Measurements from ENCODE around the gene CATSPERB. TPM values are rescaled to one million over a fixed set of nuclear protein-coding genes. Genes with fewer than 3 reads are reported as not detected.
A peak's percentile ranks its signal among the peaks of the same experiment; 100 is the strongest.
"Not testable (repeated sequence)": the region's sequence is repeated elsewhere in the genome, so short reads cannot be mapped to it uniquely, and the experiment has no call there.

CATSPERB gene
- total RNA-seq, 4 donors from 2014 or later: 0.93 to 4.8 (median 1.5) TPM

- no peaks in the 10 kb centered on the region for H3K9me3 ChIP-seq
- no peak overlapping the region for H3K27ac ChIP-seq
- peaks cover 3% of the 10 kb centered on the region for H3K27me3 ChIP-seq
- ATAC-seq: peak; percentile 39
- TF ChIP-seq CTCF (IDR thresholded peaks at IDR 0.05) (no peak), POLR2AphosphoS5 (IDR thresholded peaks at IDR 0.05) (no peak), EP300 (IDR thresholded peaks at IDR 0.05) (no peak), POLR2A (IDR thresholded peaks at IDR 0.05) (no peak)
- no peak overlapping the region for H3K4me3 ChIP-seq
- WGBS, 2 donors (ENCODE audit: low coverage in 1 of 2): 69 to 70% methylated on average over 1 of the region's 3 CpGs
- no peaks in the 10 kb centered on the region for H3K4me1 ChIP-seq
- no peaks in the 10 kb centered on the region for H3K36me3 ChIP-seq
These were observed 125.0 kb downstream of the CATSPERB start for GRCh38 chr14:91606851-91607250.

GRCh38 chr14:91604611-91605010, 127.3 kb downstream of the CATSPERB start:
- not testable (repeated sequence) for H3K9me3 ChIP-seq, H3K4me1 ChIP-seq, H3K4me3 ChIP-seq, H3K27me3 ChIP-seq, H3K36me3 ChIP-seq, H3K27ac ChIP-seq
- WGBS, 2 donors (ENCODE audit: low coverage in 1 of 2): 45 to 86% methylated on average over 1 of the region's 1 CpG
- ATAC-seq: peak; percentile 71

- 35 to 38% methylated on average over 4 of the region's 4 CpGs for WGBS, 2 donors (ENCODE audit: low coverage in 1 of 2)
- Histone ChIP-seq H3K27me3 (no peaks in the 10 kb centered on the region), H3K9me3 (no peaks in the 10 kb centered on the region), H3K4me1 (no peaks in the 10 kb centered on the region), H3K4me3 (no peak overlapping the region), H3K36me3 (no peaks in the 10 kb centered on the region), H3K27ac (no peak overlapping the region)
- no peak for ATAC-seq
- no peak for TF ChIP-seq CTCF (IDR thresholded peaks at IDR 0.05)
- no peak for TF ChIP-seq POLR2A (IDR thresholded peaks at IDR 0.05)
- no peak for TF ChIP-seq EP300 (IDR thresholded peaks at IDR 0.05)
- TF ChIP-seq POLR2AphosphoS5 (IDR thresholded peaks at IDR 0.05): no peak
These were observed 131.9 kb downstream of the CATSPERB start for GRCh38 chr14:91599994-91600393.

- TF ChIP-seq EP300 (IDR thresholded peaks at IDR 0.05) (no peak), POLR2A (IDR thresholded peaks at IDR 0.05) (no peak), CTCF (IDR thresholded peaks at IDR 0.05) (no peak), POLR2AphosphoS5 (IDR thresholded peaks at IDR 0.05) (no peak)
- no peaks in the 10 kb centered on the region for H3K9me3 ChIP-seq
- H3K4me3 ChIP-seq: no peak overlapping the region
- no peak for ATAC-seq
- no peak overlapping the region for H3K27ac ChIP-seq
- WGBS, 2 donors (ENCODE audit: low coverage in 1 of 2): 76 to 93% methylated on average over 1 of the region's 1 CpG
- no peaks in the 10 kb centered on the region for H3K27me3 ChIP-seq
- no peaks in the 10 kb centered on the region for H3K36me3 ChIP-seq
- no peaks in the 10 kb centered on the region for H3K4me1 ChIP-seq
These were observed 136.2 kb downstream of the CATSPERB start for GRCh38 chr14:91595736-91596135.

- not testable (repeated sequence) for ATAC-seq, H3K4me1 ChIP-seq, H3K27ac ChIP-seq, H3K9me3 ChIP-seq, H3K4me3 ChIP-seq, H3K27me3 ChIP-seq, H3K36me3 ChIP-seq
- WGBS, 2 donors (ENCODE audit: low coverage in 1 of 2): 100% methylated on average over 1 to 2 of the region's 2 CpGs
These were observed 137.9 kb downstream of the CATSPERB start for GRCh38 chr14:91593957-91594356.

- no peaks in the 10 kb centered on the region for H3K36me3 ChIP-seq
- no peak for ATAC-seq
- H3K9me3 ChIP-seq: peaks cover 0 to 6% (median 0%) of the 10 kb centered on the region in 3 donors
- no peak overlapping the region for H3K27ac ChIP-seq
- 80% methylated on average over 1 of the region's 1 CpG; no CpG with 5 or more reads in 1 of the 2 donors for WGBS, 2 donors (ENCODE audit: low coverage in 1 of 2)
- no peak overlapping the region for H3K4me3 ChIP-seq
- TF ChIP-seq POLR2A (IDR thresholded peaks at IDR 0.05): no peak
- no peak for TF ChIP-seq POLR2AphosphoS5 (IDR thresholded peaks at IDR 0.05)
- TF ChIP-seq CTCF (IDR thresholded peaks at IDR 0.05): no peak
- no peak for TF ChIP-seq EP300 (IDR thresholded peaks at IDR 0.05)
- peaks cover 12% of the 10 kb centered on the region for H3K27me3 ChIP-seq
- H3K4me1 ChIP-seq: no peaks in the 10 kb centered on the region
These were observed 145.5 kb downstream of the CATSPERB start for GRCh38 chr14:91586410-91586809.
